Glomerular endothelial cell (primary cell): ENCODE data around the gene GGA3. TPM values are rescaled to one million over a fixed set of nuclear protein-coding genes. Genes with fewer than 3 reads are reported as not detected.
"Not testable (repeated sequence)": the region's sequence is repeated elsewhere in the genome, so short reads cannot be mapped to it uniquely, and the experiment has no call there.

Experiments
- DNase-seq: peaks from one replicate; pipeline ENCODE4 v3.0.0-alpha.2; 2011; ENCODE audit warnings: low read depth, low spot score; ENCODE audit errors: extremely low read depth
- total RNA-seq: library from RNA; depleted of rRNA; stranded (reverse); fragments of >200 nt; gene quantifications from 2 replicates; pipeline ENCODE4 v1.2.3, GENCODE V29; 2015

Gene GGA3
- total RNA-seq, 1 donor from 2014 or later: 32.5 TPM

GRCh38 chr17:75272848-75273184 is 11.4 kb upstream of the GGA3 start:
- no peak for DNase-seq

GRCh38 chr17:75271955-75272847 is 10.8 kb upstream of the GGA3 start:
- no peak for DNase-seq

- no peak for DNase-seq
Observed at GRCh38 chr17:75271233-75271954, 10.0 kb upstream of the GGA3 start.

- DNase-seq: no peak
Observed at GRCh38 chr17:75270966-75271232, 9.5 kb upstream of the GGA3 start, which contains the start of gene MIF4GD. Gene MIF4GD (minus strand): TSS chr17:75271231. CDS start chr17:75270195, 1,036 bp downstream.

- no peak for DNase-seq
Observed at GRCh38 chr17:75270218-75270965, 9.0 kb upstream of the GGA3 start.

GRCh38 chr17:75269844-75270217 is 8.4 kb upstream of the GGA3 start:
- DNase-seq: no peak

GRCh38 chr17:75267411-75268232 is 6.2 kb upstream of the GGA3 start:
- DNase-seq: no peak

GRCh38 chr17:75267153-75267410 is 5.7 kb upstream of the GGA3 start:
- DNase-seq: no peak

GRCh38 chr17:75266316-75267152 is 5.1 kb upstream of the GGA3 start:
- no peak for DNase-seq

- DNase-seq: no peak
Observed at GRCh38 chr17:75265614-75266315, 4.4 kb upstream of the GGA3 start.

- DNase-seq: no peak
Observed at GRCh38 chr17:75263055-75263454, 1.6 kb upstream of the GGA3 start.

GRCh38 chr17:75262112-75262606 is 753 bp upstream of the GGA3 start:
- no peak for DNase-seq

GRCh38 chr17:75260641-75261335 is 618 bp downstream of the GGA3 start:
- no peak for DNase-seq

- not testable (repeated sequence) for DNase-seq
Observed at GRCh38 chr17:75257228-75257627, 4.2 kb downstream of the GGA3 start.

GRCh38 chr17:75255954-75256698 is 5.3 kb downstream of the GGA3 start:
- DNase-seq: not testable (repeated sequence)

- no peak for DNase-seq
Observed at GRCh38 chr17:75252039-75252816, 9.2 kb downstream of the GGA3 start.

GRCh38 chr17:75250009-75250471 is 11.4 kb downstream of the GGA3 start:
- DNase-seq: no peak
